Epithelial cell of esophagus (primary cell): ENCODE data around the gene RUFY4.
A peak's percentile ranks its signal among the peaks of the same experiment; 100 is the strongest.

Source experiments
- DNase-seq: peaks from one replicate; pipeline ENCODE4 v3.0.0; 2010; ENCODE audit warnings: low read depth
- H3K4me3 ChIP-seq: 2 replicates; pipeline ENCODE4 v1.5.1; 2011; ENCODE audit warnings: mild to moderate bottlenecking, low read length, control low read depth
- CTCF ChIP-seq: IDR thresholded peaks from 2 replicates; pipeline ENCODE4 v1.5.1; 2011; ENCODE audit warnings: low read depth, mild to moderate bottlenecking, low read length, control low read depth, inconsistent platforms; ENCODE audit not compliant: insufficient read depth; ENCODE audit errors: missing control alignments

The RUFY4 gene

GRCh38 chr2:218071218-218071937, 2.3 kb downstream of the RUFY4 start:
- H3K4me3 ChIP-seq, result no peak overlapping the region
- no peak for TF ChIP-seq CTCF
- no peak for DNase-seq

GRCh38 chr2:218072002-218072401, 2.9 kb downstream of the RUFY4 start:
- no peak overlapping the region for H3K4me3 ChIP-seq
- no peak for TF ChIP-seq CTCF
- no peak for DNase-seq

- DNase-seq, result no peak
- no peak overlapping the region for H3K4me3 ChIP-seq
- TF ChIP-seq CTCF, result no peak
These were observed 3.5 kb downstream of the RUFY4 start for GRCh38 chr2:218072478-218073024.

- DNase-seq, result no peak
- TF ChIP-seq CTCF, result no peak
- H3K4me3 ChIP-seq, result no peak overlapping the region
These were observed 4.1 kb downstream of the RUFY4 start for GRCh38 chr2:218073185-218073584.

- DNase-seq, result peak; percentile 10
- peak; percentile 60 for TF ChIP-seq CTCF
- H3K4me3 ChIP-seq, result no peak overlapping the region
These were observed 5.0 kb downstream of the RUFY4 start for GRCh38 chr2:218074031-218074430.

- no peak for TF ChIP-seq CTCF
- no peak for DNase-seq
- no peak overlapping the region for H3K4me3 ChIP-seq
These were observed 7.1 kb downstream of the RUFY4 start for GRCh38 chr2:218075975-218076811.
